IPS-20b (cell line): Measurements from ENCODE around the gene CELF3.
"Not testable (repeated sequence)": the region's sequence is repeated elsewhere in the genome, so short reads cannot be mapped to it uniquely, and the experiment has no call there.

ENCODE experiments used
- H3K27ac ChIP-seq: one replicate; pipeline ENCODE4 v1.5.1; 2013; ENCODE audit warnings: low read length
- H3K27me3 ChIP-seq: 2 replicates; pipeline ENCODE4 v1.6.1; 2013; ENCODE audit warnings: mild to moderate bottlenecking, low read length, inconsistent platforms; ENCODE audit not compliant: insufficient read depth
- H3K36me3 ChIP-seq: 2 replicates; pipeline ENCODE4 v1.6.1; 2013; ENCODE audit warnings: low read depth, mild to moderate bottlenecking, inconsistent platforms, low read length, moderate library complexity; ENCODE audit not compliant: insufficient read depth
- H3K4me1 ChIP-seq: 2 replicates; pipeline ENCODE4 v1.6.1; 2013; ENCODE audit warnings: mild to moderate bottlenecking, control low read depth, inconsistent platforms, low read length, moderate library complexity; ENCODE audit not compliant: insufficient read depth
- H3K4me3 ChIP-seq: 2 replicates; pipeline ENCODE4 v1.5.1; 2013; ENCODE audit warnings: mild to moderate bottlenecking, low read length, inconsistent platforms
- H3K9ac ChIP-seq: 2 replicates; pipeline ENCODE4 v1.6.1; 2013; ENCODE audit warnings: low read depth, mild to moderate bottlenecking, inconsistent platforms, low read length, moderate library complexity
- H3K9me3 ChIP-seq: 2 replicates; pipeline ENCODE4 v1.6.1; 2013; ENCODE audit warnings: mild to moderate bottlenecking, low read depth, low read length, inconsistent platforms; ENCODE audit not compliant: insufficient read depth

Gene CELF3

DNA sequence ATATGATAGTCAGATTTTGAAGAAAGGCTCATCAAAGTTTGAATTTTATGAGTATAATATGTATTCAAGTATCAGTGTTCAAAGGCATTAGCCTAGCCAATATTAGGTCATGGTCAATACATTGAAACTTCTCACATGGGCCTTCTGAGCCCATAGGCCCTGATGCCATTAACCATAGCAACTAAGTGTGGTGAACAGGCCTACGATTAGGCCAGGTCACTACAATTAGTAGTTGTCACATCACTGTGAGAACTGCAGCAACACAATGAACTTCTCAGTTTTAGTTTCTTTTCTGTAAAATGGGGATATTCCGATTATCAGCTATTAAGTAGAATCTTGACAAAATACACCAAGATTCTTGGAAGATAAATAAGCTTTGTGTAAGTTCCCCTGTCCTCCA lies 30.0 kb downstream of the CELF3 start:
- no peaks in the 10 kb centered on the region for H3K27me3 ChIP-seq
- H3K4me3 ChIP-seq, result no peak overlapping the region
- H3K9ac ChIP-seq, result no peak overlapping the region
- H3K9me3 ChIP-seq, result no peaks in the 10 kb centered on the region
- no peaks in the 10 kb centered on the region for H3K4me1 ChIP-seq
- H3K27ac ChIP-seq, result no peak overlapping the region
- H3K36me3 ChIP-seq, result peaks cover 35% of the 10 kb centered on the region

DNA sequence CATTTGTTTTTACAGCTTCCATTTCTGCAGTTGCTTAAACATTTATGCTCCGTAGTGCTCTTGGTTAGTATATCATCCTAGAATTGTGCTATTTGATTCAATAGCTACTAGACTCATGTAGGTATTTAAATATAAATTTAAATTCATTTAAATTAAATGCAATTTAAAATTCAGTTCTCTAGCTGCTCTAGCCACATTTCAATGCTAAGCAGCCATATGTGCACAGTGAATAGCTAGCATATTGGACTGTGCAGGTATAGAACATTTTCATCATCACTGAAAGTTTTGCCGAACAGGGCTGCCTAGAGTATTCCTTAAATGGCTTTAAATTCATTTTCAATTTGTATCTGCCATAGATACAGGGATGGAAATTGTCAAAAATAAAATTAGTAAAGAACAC lies 32.5 kb downstream of the CELF3 start:
- Histone ChIP-seq H3K9me3 (no peaks in the 10 kb centered on the region), H3K27ac (no peak overlapping the region), H3K9ac (no peak overlapping the region), H3K36me3 (peaks cover 39% of the 10 kb centered on the region), H3K27me3 (no peaks in the 10 kb centered on the region), H3K4me1 (no peaks in the 10 kb centered on the region), H3K4me3 (no peak overlapping the region)

DNA sequence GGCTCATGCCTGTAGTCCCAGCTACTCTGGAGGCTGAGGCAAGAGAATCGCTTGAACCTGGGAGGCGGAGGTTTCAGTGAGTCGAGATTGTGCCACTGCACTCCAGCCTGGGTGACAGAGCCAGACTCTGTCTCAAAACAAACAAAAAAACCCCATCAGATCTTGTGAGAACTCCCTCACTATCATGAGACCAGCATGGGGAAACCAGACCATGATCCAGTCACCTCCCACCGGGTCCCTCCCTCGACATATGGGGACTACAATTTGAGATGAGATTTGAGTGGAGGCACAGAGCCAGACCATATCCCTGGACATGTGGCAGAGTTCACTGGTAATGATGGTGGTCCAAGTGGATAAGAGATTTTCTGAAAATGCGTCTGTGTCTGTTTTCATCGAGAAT lies 33.7 kb downstream of the CELF3 start:
- not testable (repeated sequence) for H3K9ac ChIP-seq, H3K27ac ChIP-seq, H3K27me3 ChIP-seq, H3K9me3 ChIP-seq, H3K4me1 ChIP-seq, H3K4me3 ChIP-seq
- H3K36me3 ChIP-seq, result peaks cover 45% of the 10 kb centered on the region

DNA sequence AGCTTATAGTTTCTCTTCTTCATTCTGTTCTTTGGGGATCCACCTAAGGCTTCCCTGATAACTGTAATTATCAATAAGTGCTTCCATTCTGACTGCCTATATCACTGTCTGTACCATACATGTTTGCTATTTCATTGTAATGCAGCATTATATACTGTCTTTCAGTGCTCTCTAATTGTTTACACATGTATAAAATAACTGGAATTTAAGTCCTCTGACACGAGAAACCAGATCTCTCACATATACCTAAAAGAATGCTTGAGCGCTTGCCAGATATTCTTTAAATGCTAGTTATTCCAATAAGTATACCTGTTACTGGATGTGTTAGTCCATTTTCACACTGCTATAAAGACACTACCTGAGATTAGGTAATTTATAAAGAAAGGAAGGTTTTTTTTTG lies 34.7 kb downstream of the CELF3 start:
- Histone ChIP-seq H3K9me3 (no peaks in the 10 kb centered on the region), H3K36me3 (peaks cover 46% of the 10 kb centered on the region), H3K4me3 (no peak overlapping the region), H3K27me3 (no peaks in the 10 kb centered on the region), H3K9ac (no peak overlapping the region), H3K4me1 (no peaks in the 10 kb centered on the region), H3K27ac (no peak overlapping the region)

DNA sequence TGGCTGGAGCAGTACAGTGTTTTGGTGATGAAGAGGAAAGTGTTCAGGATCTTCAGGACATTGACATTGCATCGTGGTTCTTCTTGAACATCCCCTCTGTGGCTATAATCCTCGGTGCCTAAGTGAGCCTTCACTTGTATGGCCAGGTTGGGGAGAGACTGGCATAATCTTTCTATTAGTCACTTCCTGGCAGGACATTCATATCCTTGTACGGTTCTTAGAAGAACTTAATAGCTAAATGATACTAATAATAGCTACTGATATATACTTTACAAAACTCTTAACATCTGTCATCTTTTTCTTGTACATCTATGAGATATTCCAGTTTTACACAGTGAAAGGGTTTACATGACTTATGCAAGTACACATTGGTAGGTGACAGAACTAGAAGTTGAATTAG lies 35.8 kb downstream of the CELF3 start:
- Histone ChIP-seq H3K9me3 (no peaks in the 10 kb centered on the region), H3K27me3 (no peaks in the 10 kb centered on the region), H3K36me3 (peaks cover 36% of the 10 kb centered on the region), H3K4me3 (no peak overlapping the region), H3K4me1 (no peaks in the 10 kb centered on the region), H3K27ac (no peak overlapping the region), H3K9ac (no peak overlapping the region)

DNA sequence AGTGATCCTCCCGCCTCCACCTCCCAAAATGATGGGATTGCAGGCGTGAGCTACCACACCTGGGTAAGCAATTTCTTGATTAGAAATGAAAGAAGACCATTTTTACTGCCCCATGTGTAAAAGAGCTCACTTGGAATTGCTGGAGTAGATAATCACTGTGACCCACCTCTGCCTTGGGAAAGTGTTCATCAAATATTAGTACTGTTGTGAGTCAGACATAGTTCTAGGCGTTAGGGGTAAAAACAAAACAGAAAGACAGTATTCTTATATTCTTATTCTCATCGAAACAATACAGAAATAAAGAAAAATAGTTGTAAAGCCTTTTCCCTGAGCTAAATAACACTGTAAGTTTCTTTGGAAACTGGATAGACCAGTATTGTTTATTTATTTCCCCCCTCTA lies 36.2 kb downstream of the CELF3 start:
- Histone ChIP-seq H3K9me3 (no peaks in the 10 kb centered on the region), H3K36me3 (peaks cover 32% of the 10 kb centered on the region), H3K4me3 (no peak overlapping the region), H3K27me3 (no peaks in the 10 kb centered on the region), H3K4me1 (no peaks in the 10 kb centered on the region), H3K9ac (no peak overlapping the region), H3K27ac (no peak overlapping the region)

DNA sequence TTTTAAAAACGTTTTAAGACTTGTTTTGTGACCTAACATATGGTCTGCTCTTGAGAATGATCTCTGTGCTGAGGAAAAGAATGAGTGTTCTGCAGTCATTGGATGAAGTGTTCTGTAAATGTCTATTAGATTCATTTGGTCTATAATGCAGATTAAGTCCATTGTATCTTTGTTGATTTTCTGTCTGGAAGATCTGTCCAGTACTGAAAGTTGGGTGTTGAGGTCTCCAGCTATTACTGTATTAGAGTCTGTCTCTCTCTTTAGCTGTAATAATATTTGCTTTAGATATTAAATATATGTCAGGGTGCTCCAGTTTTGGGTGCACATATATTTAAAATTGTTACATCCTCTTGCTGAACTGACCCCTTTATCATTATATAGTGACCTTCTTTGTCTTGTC lies 43.2 kb downstream of the CELF3 start:
- no peaks in the 10 kb centered on the region for H3K9me3 ChIP-seq

DNA sequence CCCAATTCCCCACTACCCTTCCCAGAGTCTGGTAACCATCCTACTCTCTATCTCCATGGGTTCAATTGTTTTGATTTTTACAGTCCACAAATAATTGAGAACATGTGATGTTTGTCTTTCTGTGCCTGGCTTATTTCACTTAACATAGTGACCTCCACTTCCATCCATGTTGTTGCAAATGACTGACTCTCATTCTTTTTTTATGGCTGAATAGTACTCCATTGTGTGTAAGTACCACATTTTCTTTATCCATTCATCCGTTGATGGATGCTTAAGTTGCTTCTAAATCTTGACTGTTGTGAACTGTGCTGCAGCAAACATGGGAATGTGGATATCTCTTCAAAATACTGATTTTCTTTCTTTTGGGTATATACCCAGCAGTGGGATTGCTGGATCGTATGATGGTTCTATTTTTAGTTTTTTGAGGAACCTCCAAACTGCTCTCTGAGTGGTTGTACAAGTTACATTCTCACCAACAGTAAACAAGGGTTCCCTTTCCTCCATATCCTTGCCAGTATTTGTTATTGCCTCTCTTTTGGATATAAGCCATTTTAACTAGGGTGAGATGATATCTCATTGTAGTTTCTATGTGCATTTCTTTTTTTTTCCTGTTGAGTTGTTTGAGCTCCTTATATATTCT lies 46.4 kb downstream of the CELF3 start:
- peaks cover 44% of the 10 kb centered on the region for H3K36me3 ChIP-seq
- not testable (repeated sequence) for H3K4me3 ChIP-seq, H3K27ac ChIP-seq, H3K4me1 ChIP-seq, H3K9ac ChIP-seq, H3K27me3 ChIP-seq, H3K9me3 ChIP-seq

More for the DNA sequence above, 43.2 kb downstream of the CELF3 start:
- Histone ChIP-seq H3K27me3 (no peaks in the 10 kb centered on the region), H3K4me3 (no peak overlapping the region), H3K36me3 (peaks cover 36% of the 10 kb centered on the region), H3K27ac (no peak overlapping the region), H3K9ac (no peak overlapping the region), H3K4me1 (no peaks in the 10 kb centered on the region)

DNA sequence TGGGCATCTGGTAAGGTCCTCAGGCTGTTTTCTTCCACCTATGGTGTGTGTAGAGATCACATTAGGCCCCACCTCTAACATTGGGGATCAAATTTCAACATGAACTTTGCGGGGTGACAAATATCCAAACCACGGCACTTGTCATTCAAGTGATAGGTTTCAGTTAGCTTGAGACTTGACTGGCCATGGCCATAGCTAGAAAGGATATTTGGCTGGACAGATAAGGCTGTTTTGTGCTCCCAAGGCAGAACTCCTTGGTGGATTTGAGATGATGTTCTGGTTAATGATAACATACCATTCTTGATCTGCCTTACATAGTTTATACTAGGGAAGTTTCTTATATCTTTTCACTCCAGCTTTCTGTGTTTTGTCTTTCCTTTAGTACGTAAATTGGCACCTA lies 48.5 kb downstream of the CELF3 start:
- Histone ChIP-seq H3K4me3 (no peak overlapping the region), H3K4me1 (no peaks in the 10 kb centered on the region), H3K9ac (no peak overlapping the region), H3K9me3 (no peaks in the 10 kb centered on the region), H3K27me3 (no peaks in the 10 kb centered on the region), H3K36me3 (peaks cover 49% of the 10 kb centered on the region), H3K27ac (no peak overlapping the region)

DNA sequence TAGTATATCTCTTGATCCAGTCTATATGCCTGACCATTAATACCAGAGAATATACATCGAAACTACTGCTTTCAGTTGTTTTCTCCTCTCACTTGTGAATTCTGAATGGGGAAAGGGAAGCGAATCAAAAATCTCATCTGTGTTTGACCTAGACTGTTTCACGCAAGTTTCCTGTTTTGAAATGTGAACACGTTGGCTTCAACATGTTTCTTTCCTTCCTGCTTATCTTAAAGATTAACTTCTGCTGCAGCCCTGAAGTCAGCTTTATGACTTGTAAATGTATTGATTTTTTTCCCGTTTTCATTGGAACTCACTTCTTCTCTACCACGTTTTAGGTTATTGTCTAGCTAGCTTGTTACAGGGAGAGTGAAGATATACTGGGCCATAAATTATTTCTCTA lies 54.9 kb downstream of the CELF3 start:
- no peaks in the 10 kb centered on the region for H3K4me1 ChIP-seq
- no peak overlapping the region for H3K4me3 ChIP-seq
- peaks cover 65% of the 10 kb centered on the region for H3K36me3 ChIP-seq
- H3K9ac ChIP-seq, result no peak overlapping the region
- no peak overlapping the region for H3K27ac ChIP-seq
- no peaks in the 10 kb centered on the region for H3K27me3 ChIP-seq
- H3K9me3 ChIP-seq, result no peaks in the 10 kb centered on the region

DNA sequence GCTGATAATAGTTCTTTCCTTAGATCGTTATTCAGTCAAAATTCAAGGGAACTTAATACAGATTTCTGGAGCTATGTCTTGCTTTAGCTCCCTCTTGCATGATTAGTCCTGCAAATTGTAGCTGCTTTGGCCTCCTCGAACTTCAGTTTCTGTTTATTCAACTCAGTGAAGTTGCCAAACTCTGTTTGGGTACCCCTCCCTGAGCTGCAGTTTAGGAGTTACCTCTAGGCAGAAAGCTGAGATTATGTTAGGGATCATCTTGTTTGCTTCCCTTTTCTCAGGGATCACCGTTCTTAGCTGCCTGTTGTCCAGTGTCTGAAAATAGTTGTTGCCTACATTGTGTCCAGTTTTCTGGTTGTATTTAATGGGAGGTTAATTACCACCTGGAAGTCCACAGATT lies 61.2 kb downstream of the CELF3 start:
- no peaks in the 10 kb centered on the region for H3K9me3 ChIP-seq
- H3K27me3 ChIP-seq, result no peaks in the 10 kb centered on the region
- peaks cover 28% of the 10 kb centered on the region for H3K36me3 ChIP-seq
- H3K4me3 ChIP-seq, result no peak overlapping the region
- no peak overlapping the region for H3K9ac ChIP-seq
- H3K4me1 ChIP-seq, result no peaks in the 10 kb centered on the region
- H3K27ac ChIP-seq, result no peak overlapping the region

DNA sequence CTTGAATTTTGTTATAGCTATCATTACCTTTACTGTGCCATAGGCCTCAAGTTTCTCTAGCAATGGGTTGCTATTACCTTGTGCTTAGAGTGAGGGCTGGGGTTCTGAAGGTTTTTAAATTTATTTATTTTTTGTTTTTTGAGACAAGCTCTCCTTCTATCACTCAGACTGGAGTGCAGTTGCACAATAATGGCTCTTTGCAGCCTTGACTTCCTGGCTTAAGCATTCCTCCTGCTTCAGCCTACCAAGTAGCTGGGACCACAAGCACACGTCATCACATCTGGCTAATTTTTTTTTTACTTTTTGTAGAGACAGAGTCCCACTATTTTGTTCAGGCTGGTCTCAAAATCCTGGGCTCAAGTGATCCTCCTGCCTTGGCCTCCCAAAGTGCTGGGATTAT lies 63.2 kb downstream of the CELF3 start:
- no peak overlapping the region for H3K9ac ChIP-seq

More for the DNA sequence above, 63.2 kb downstream of the CELF3 start:
- no peaks in the 10 kb centered on the region for H3K4me1 ChIP-seq
- peaks cover 9% of the 10 kb centered on the region for H3K36me3 ChIP-seq
- no peak overlapping the region for H3K4me3 ChIP-seq
- H3K9me3 ChIP-seq, result no peaks in the 10 kb centered on the region
- H3K27me3 ChIP-seq, result no peaks in the 10 kb centered on the region
- no peak overlapping the region for H3K27ac ChIP-seq
